ENCODE results near the gene MAST4. TPM values are rescaled to one million over a fixed set of nuclear protein-coding genes. Genes with fewer than 3 reads are reported as not detected.

Gene MAST4
- total RNA-seq, 2 donors from 2014 or later = 15.9 to 53.1 TPM

DNA sequence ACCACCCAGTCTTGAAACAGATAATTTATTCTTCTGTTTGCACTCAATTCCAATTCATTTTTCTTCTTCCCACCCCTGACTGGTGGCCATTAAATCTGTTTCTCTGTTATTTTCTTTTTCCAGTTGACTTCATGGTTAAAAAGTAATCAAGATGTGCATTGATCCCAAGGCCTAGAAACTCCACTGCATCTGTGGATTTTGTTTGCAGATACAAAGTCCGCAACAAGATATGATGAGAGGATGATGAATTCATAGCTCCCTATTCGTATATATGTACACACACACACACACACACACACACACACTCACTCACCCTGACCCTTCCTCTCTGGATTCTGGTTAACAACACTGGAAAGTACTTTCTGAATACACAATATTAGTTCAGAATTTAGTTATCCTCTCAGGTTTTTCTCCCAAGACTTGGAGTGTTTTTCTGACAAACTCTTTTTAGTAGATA, 548.0 kb downstream of the MAST4 start:
- no peaks in the 10 kb centered on the region for H3K4me1 Mint-ChIP-seq (ENCODE audit: low read depth in 2 of 2)
- H3K4me3 Mint-ChIP-seq = no peak overlapping the region
- no peak overlapping the region for H3K27ac Mint-ChIP-seq
- DNase-seq (ENCODE audit: low spot score) (no peak), ATAC-seq (no peak)
- no peaks in the 10 kb centered on the region for H3K27me3 Mint-ChIP-seq
- peaks cover 4% of the 10 kb centered on the region for H3K36me3 Mint-ChIP-seq
- H3K9me3 Mint-ChIP-seq = no peaks in the 10 kb centered on the region

DNA sequence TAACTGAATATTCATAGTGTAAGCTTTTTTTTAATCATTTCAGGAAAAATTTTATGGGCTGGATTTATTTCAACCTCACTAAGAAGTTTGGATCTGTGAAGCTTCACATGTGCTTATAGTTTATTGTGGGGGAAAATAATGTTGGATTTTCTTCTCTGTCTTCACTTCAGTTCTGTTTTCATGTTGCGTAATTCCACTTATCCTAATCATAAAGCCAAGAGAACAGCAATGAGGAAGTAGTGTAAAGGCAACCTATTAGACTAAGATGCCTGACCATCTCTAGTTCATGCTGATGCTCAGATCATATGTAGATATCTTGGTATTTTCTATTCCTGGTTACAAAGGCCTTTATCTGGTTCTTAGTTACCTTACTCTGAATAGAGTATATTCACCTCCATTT, 550.4 kb downstream of the MAST4 start:
- Mint-ChIP-seq H3K9me3 (no peaks in the 10 kb centered on the region), H3K4me1 (ENCODE audit: low read depth in 2 of 2) (no peaks in the 10 kb centered on the region), H3K4me3 (no peak overlapping the region), H3K36me3 (peaks cover 4% of the 10 kb centered on the region), H3K27ac (no peak overlapping the region), H3K27me3 (no peaks in the 10 kb centered on the region)
- no peak for DNase-seq (ENCODE audit: low spot score)
- no peak for ATAC-seq

- Mint-ChIP-seq H3K4me3 (no peak overlapping the region), H3K4me1 (ENCODE audit: low read depth in 2 of 2) (no peaks in the 10 kb centered on the region), H3K9me3 (no peaks in the 10 kb centered on the region), H3K27me3 (no peaks in the 10 kb centered on the region), H3K36me3 (peaks cover 3% of the 10 kb centered on the region), H3K27ac (no peak overlapping the region)
- DNase-seq (ENCODE audit: low spot score) (no peak), ATAC-seq (no peak)
Measured at GRCh38 chr5:67146981-67147380, 550.8 kb downstream of the MAST4 start.

DNA sequence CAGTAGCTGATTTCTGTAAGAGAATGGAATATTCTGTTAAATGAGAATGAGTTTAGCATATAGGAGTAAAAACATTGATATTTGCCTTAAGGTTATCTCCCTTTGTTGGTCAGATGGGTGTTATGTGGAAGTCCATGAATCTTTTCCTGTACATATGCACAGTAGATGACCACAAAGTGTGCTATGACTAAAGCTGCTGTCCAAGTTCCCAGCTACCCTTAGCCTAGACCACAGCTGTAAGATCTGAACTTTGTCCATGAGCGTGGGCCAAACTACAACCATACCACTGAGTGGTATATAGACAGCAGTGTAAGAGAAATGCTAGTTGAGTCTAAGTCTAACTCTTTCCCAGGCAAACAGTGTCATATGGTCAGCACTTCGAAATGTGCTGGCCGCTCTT, 551.6 kb downstream of the MAST4 start:
- DNase-seq (ENCODE audit: low spot score) (no peak), ATAC-seq (peak in 1 of 2 donors; percentile 48)
- Mint-ChIP-seq H3K4me3 (no peak overlapping the region), H3K27ac (no peak overlapping the region), H3K27me3 (no peaks in the 10 kb centered on the region), H3K4me1 (ENCODE audit: low read depth in 2 of 2) (no peaks in the 10 kb centered on the region), H3K36me3 (no peaks in the 10 kb centered on the region), H3K9me3 (no peaks in the 10 kb centered on the region)

GRCh38 chr5:67149057-67149950, 553.1 kb downstream of the MAST4 start:
- DNase-seq (ENCODE audit: low spot score) (no peak), ATAC-seq (no peak)
- no peaks in the 10 kb centered on the region for H3K9me3 Mint-ChIP-seq
- H3K27me3 Mint-ChIP-seq = no peaks in the 10 kb centered on the region
- no peak overlapping the region for H3K27ac Mint-ChIP-seq
- no peaks in the 10 kb centered on the region for H3K36me3 Mint-ChIP-seq
- H3K4me3 Mint-ChIP-seq = no peak overlapping the region
- no peaks in the 10 kb centered on the region for H3K4me1 Mint-ChIP-seq (ENCODE audit: low read depth in 2 of 2)

DNA sequence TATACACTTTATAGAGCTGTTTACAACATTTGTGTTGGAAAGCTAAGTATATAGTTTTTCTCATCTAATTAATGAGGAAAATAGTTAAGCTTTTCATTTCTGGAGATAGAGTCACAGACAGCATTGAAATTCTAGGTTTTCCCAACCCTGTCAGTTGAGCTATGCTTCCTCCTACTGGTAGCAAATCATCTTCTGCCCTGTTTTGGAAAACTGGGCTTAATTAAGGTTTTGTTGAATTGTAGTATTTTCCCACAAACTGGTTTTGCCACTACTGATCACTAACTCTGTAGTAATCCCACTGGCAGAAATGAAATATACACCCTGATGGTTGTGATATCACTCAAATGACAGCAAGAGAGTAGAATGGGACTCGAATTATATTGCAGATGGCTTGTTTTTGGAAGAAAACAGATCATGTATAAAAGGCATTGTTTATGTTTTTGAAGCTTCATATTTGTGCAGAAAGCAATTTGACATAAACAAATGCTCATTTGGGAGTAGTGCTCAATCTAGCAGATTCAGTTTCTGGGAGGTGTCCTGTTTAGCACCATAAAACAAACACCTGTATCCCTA, 553.8 kb downstream of the MAST4 start:
- Mint-ChIP-seq H3K27me3 (no peaks in the 10 kb centered on the region), H3K4me3 (no peak overlapping the region), H3K27ac (no peak overlapping the region), H3K9me3 (no peaks in the 10 kb centered on the region), H3K36me3 (no peaks in the 10 kb centered on the region), H3K4me1 (ENCODE audit: low read depth in 2 of 2) (no peaks in the 10 kb centered on the region)
- DNase-seq (ENCODE audit: low spot score) (no peak), ATAC-seq (no peak)

DNA sequence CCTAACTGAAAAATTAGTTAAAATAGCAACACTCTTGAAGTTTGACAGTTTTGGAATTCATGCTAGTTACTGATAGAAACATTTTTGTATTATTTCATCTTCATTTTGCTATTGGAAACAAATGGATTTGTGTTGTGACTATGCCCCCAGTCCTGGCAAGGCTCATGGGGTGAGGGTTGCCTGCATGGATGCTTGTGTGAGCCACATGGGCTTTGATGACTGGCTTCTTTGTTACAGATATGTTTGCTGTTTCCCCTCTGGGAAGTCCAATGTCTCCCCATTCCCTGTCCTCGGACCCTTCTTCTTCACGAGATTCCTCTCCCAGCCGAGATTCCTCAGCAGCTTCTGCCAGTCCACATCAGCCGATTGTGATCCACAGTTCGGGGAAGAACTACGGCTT, 556.2 kb downstream of the MAST4 start:
- peaks cover 0 to 5% of the 10 kb centered on the region in 2 donors for H3K4me1 Mint-ChIP-seq (ENCODE audit: low read depth in 2 of 2)
- H3K27me3 Mint-ChIP-seq = no peaks in the 10 kb centered on the region
- no peaks in the 10 kb centered on the region for H3K9me3 Mint-ChIP-seq

DNA sequence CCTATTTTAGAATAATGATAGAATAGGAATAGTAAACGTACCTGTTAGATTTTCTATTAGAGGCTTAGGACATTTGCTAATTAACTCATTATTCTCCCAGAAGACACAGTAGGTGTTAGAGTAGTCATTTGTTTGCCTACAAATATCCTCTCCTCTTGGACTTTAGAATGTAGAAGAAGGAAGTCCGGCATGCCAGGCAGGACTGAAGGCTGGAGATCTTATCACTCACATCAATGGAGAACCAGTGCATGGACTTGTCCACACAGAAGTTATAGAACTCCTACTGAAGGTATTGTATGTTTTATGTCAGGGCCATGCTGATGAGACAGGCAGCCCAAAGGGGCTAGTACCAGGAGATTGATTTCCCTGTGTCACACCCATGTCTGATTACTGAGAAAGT, 557.1 kb downstream of the MAST4 start:
- Mint-ChIP-seq H3K4me3 (no peak overlapping the region), H3K36me3 (no peaks in the 10 kb centered on the region), H3K27ac (no peak overlapping the region), H3K27me3 (no peaks in the 10 kb centered on the region), H3K4me1 (ENCODE audit: low read depth in 2 of 2) (peaks cover 0 to 6% of the 10 kb centered on the region in 2 donors), H3K9me3 (no peaks in the 10 kb centered on the region)
- DNase-seq (ENCODE audit: low spot score) (no peak), ATAC-seq (no peak)

More for the DNA sequence above, 556.2 kb downstream of the MAST4 start:
- Mint-ChIP-seq H3K27ac (no peak overlapping the region), H3K36me3 (no peaks in the 10 kb centered on the region), H3K4me3 (no peak overlapping the region)
- no peak for ATAC-seq
- DNase-seq (ENCODE audit: low spot score) = no peak

GRCh38 chr5:67154556-67155206, 558.5 kb downstream of the MAST4 start:
- Mint-ChIP-seq H3K27ac (no peak overlapping the region), H3K9me3 (no peaks in the 10 kb centered on the region), H3K4me3 (no peak overlapping the region), H3K36me3 (no peaks in the 10 kb centered on the region), H3K27me3 (no peaks in the 10 kb centered on the region), H3K4me1 (ENCODE audit: low read depth in 2 of 2) (peaks cover 0 to 8% of the 10 kb centered on the region in 2 donors)
- DNase-seq (ENCODE audit: low spot score) (no peak), ATAC-seq (no peak)

- Mint-ChIP-seq H3K27me3 (no peaks in the 10 kb centered on the region), H3K36me3 (no peaks in the 10 kb centered on the region), H3K9me3 (no peaks in the 10 kb centered on the region), H3K27ac (peak overlapping the region in 1 of 2 donors; percentile 52), H3K4me1 (ENCODE audit: low read depth in 2 of 2) (peaks cover 9 to 22% of the 10 kb centered on the region in 2 donors), H3K4me3 (no peak overlapping the region)
- DNase-seq (ENCODE audit: low spot score) (no peak), ATAC-seq (peak in 1 of 2 donors; percentile 65)
Measured at GRCh38 chr5:67156976-67157583, 560.9 kb downstream of the MAST4 start.

- Mint-ChIP-seq H3K36me3 (no peaks in the 10 kb centered on the region), H3K27ac (peak overlapping the region; percentile 42 to 55), H3K27me3 (no peaks in the 10 kb centered on the region), H3K4me1 (ENCODE audit: low read depth in 2 of 2) (peaks cover 11 to 22% of the 10 kb centered on the region in 2 donors), H3K9me3 (no peaks in the 10 kb centered on the region), H3K4me3 (peak overlapping the region; percentile 25)
- no peak for ATAC-seq
- no peak for DNase-seq (ENCODE audit: low spot score)
Measured at GRCh38 chr5:67160272-67160671, 564.1 kb downstream of the MAST4 start.

GRCh38 chr5:67160985-67161384, 564.8 kb downstream of the MAST4 start:
- H3K9me3 Mint-ChIP-seq = no peaks in the 10 kb centered on the region
- peak overlapping the region; percentile 39 for H3K4me3 Mint-ChIP-seq
- ATAC-seq (no peak), DNase-seq (ENCODE audit: low spot score) (no peak)
- H3K36me3 Mint-ChIP-seq = no peaks in the 10 kb centered on the region
- H3K27ac Mint-ChIP-seq = peak overlapping the region; percentile 42 to 55
- H3K27me3 Mint-ChIP-seq = no peaks in the 10 kb centered on the region
- peaks cover 12 to 24% of the 10 kb centered on the region in 2 donors for H3K4me1 Mint-ChIP-seq (ENCODE audit: low read depth in 2 of 2)

- ATAC-seq (no peak), DNase-seq (ENCODE audit: low spot score) (no peak)
- H3K36me3 Mint-ChIP-seq = no peaks in the 10 kb centered on the region
- peak overlapping the region; percentile 42 to 70 for H3K27ac Mint-ChIP-seq
- no peak overlapping the region for H3K4me3 Mint-ChIP-seq
- H3K27me3 Mint-ChIP-seq = no peaks in the 10 kb centered on the region
- no peaks in the 10 kb centered on the region for H3K9me3 Mint-ChIP-seq
- H3K4me1 Mint-ChIP-seq (ENCODE audit: low read depth in 2 of 2) = peaks cover 16 to 27% of the 10 kb centered on the region in 2 donors
Measured at GRCh38 chr5:67161767-67162166, 565.6 kb downstream of the MAST4 start.

Data from natural killer cell treated with Interleukin-12 subunit alpha and Interleukin-12 subunit beta and Interleukin-15 and Interleukin-18, amount 100 ng/mL, for 72 hours (primary cell).